GM12878 (cell line): ENCODE measurements around the gene NAT8.
"Not testable (repeated sequence)": the region's sequence is repeated elsewhere in the genome, so short reads cannot be mapped to it uniquely, and the experiment has no call there.

Experiments used
- ATF3 ChIP-seq: IDR thresholded peaks from 2 replicates; pipeline ENCODE4 v1.6.1; 2011; ENCODE audit warnings: low read depth, mild to moderate bottlenecking, low read length, moderate library complexity, borderline replicate concordance; ENCODE audit errors: extremely low read depth
- BMI1 ChIP-seq: fragments of 450-650 bp; IDR thresholded peaks from 2 replicates; pipeline ENCODE4 v1.6.1; 2016; ENCODE audit warnings: mild to moderate bottlenecking, moderate library complexity, borderline replicate concordance
- EZH2 ChIP-seq: IDR thresholded peaks from 2 replicates; pipeline ENCODE4 v1.6.1; 2012; ENCODE audit warnings: low read depth, mild to moderate bottlenecking, control low read depth, inconsistent platforms, low read length, borderline replicate concordance; ENCODE audit not compliant: control insufficient read depth
- FOXM1 ChIP-seq: IDR thresholded peaks from 2 replicates; pipeline ENCODE4 v1.6.1; 2012; ENCODE audit warnings: low read depth, mild to moderate bottlenecking, inconsistent platforms, low read length, moderate library complexity
- POLR2AphosphoS2 ChIP-seq: IDR thresholded peaks from 2 replicates; pipeline ENCODE4 v1.6.1; 2011; ENCODE audit warnings: low read depth, mild to moderate bottlenecking, low read length, improper control_type of control experiment, moderate library complexity
- ZNF622 ChIP-seq: fragments of 450-650 bp; IDR thresholded peaks from 2 replicates; pipeline ENCODE4 v1.6.1; 2017; ENCODE audit warnings: mild to moderate bottlenecking, inconsistent platforms

GRCh38 chr2:73684905-73685304 lies 42.7 kb upstream of the NAT8 start:
- TF ChIP-seq BMI1, ATF3, FOXM1, ZNF622, EZH2, POLR2AphosphoS2: not testable (repeated sequence)
